Common myeloid progenitor, CD34-positive (primary cell): Measurements from ENCODE around the gene TMEM115.

Source experiments
- CTCF ChIA-PET: fragments of 350-600 bp; sonication (Branson Sonifier 250); formaldehyde crosslinking; loops from one replicate; lab custom pipeline; 2021; ENCODE audit warnings: antibody characterized with exemption; lab: Charles Lee
- POLR2A ChIA-PET: fragments of 350-600 bp; sonication (Branson Sonifier 250); formaldehyde crosslinking; loops from one replicate; lab custom pipeline; 2021; ENCODE audit warnings: antibody characterized with exemption; lab: Charles Lee
- DNase-seq, 3 donors: peaks; one replicate each; pipeline versions ENCODE4 v3.0.0 to v3.0.0-alpha.2; 2013
- H3K27ac ChIP-seq, 2 experiments: 1 replicate in 1 of 2; 2 replicates in 1 of 2; pipeline ENCODE4 v1.7.0; 2013; ENCODE audit warnings: inconsistent platforms in 2 of 2, low read length in 2 of 2, mild to moderate bottlenecking in 2 of 2, low read depth in 1 of 2, moderate library complexity in 1 of 2; ENCODE audit not compliant: severe bottlenecking in 2 of 2, insufficient read depth in 1 of 2, poor library complexity in 1 of 2
- H3K27me3 ChIP-seq, 5 experiments: replicated peaks in 2 of 5; 1 replicate in 3 of 5; 2 replicates in 2 of 5; pipeline versions ENCODE4 v1.6.1 to v1.7.0; 2013; ENCODE audit warnings: low read length in 4 of 5, mild to moderate bottlenecking in 2 of 5, moderate library complexity in 2 of 5, inconsistent platforms in 1 of 5; ENCODE audit not compliant: insufficient read depth in 5 of 5, control insufficient read depth in 4 of 5
- H3K36me3 ChIP-seq, 4 experiments: 1 replicate in 2 of 4; 2 replicates in 2 of 4; pipeline versions ENCODE4 v1.6.1 to v1.7.0; 2013; ENCODE audit warnings: low read length in 3 of 4, control low read depth in 1 of 4, mild to moderate bottlenecking in 1 of 4; ENCODE audit not compliant: control insufficient read depth in 4 of 4, insufficient read depth in 4 of 4
- H3K4me1 ChIP-seq, 4 experiments: 1 replicate in 3 of 4; 2 replicates in 1 of 4; pipeline versions ENCODE4 v1.6.1 to v1.7.1; 2013; ENCODE audit warnings: low read length in 3 of 4, mild to moderate bottlenecking in 3 of 4, control low read depth in 1 of 4, inconsistent platforms in 1 of 4, moderate library complexity in 1 of 4; ENCODE audit not compliant: control insufficient read depth in 4 of 4, insufficient read depth in 4 of 4; ENCODE audit errors: control extremely low read depth in 1 of 4
- H3K4me3 ChIP-seq, 7 experiments: 1 replicate in 4 of 7; 2 replicates in 3 of 7; pipeline versions ENCODE4 v1.5.1 to v1.7.0; 2013; ENCODE audit warnings: mild to moderate bottlenecking in 7 of 7, low read length in 6 of 7, moderate library complexity in 6 of 7, inconsistent platforms in 2 of 7, low read depth in 2 of 7, control low read depth in 1 of 7; ENCODE audit not compliant: insufficient read depth in 4 of 7, control insufficient read depth in 1 of 7; ENCODE audit errors: extremely low read depth in 1 of 7
- H3K9me3 ChIP-seq, 5 experiments: 1 replicate in 4 of 5; 2 replicates in 1 of 5; pipeline versions ENCODE4 v1.6.1 to v1.7.1; 2013; ENCODE audit warnings: low read length in 4 of 5, mild to moderate bottlenecking in 2 of 5, inconsistent platforms in 1 of 5, low read depth in 1 of 5, moderate library complexity in 1 of 5; ENCODE audit not compliant: control insufficient read depth in 4 of 5, insufficient read depth in 2 of 5; ENCODE audit errors: control extremely low read depth in 1 of 5
- WGBS: methylation state at CpG from one replicate; pipeline ENCODE4 v1.1.5; 2013; ENCODE audit not compliant: insufficient coverage; 5-methylcytosine and 5-hydroxymethylcytosine counted together

TMEM115 gene

DNA sequence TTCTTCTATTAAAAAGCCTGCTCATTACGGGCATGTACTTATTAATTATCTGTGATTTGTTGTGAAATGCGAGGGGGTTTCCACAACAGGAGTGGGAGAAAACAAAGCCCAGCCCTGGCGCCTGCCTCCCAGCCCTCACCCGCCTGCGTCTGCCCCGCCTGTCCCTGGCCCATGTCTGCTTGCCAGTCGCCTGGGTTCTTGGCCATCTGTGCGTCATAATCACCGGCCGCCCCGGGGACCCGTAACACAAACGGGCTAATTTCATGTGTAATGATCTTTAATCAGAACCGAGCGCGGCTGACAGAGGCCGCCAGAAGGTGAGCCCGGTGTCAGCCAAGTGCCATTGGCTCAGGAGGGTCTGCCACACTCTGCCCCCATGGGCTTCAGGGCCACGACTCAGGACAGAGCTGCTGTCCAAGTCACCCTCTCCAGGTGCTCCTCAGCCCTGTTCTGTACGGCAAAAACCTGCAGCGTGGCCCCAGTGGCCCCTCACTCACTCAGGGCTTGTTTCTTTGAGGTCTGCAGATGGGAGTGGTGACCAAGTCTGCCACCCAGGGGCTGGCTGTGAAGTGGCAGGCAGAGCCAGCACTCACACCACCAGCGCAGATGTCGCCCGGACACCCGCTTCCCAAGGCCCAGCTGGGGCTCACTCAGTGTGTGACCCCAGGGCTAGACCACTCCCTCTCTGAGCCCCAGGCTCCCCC lies 28.8 kb upstream of the TMEM115 start:
- no peak overlapping the region for H3K4me3 ChIP-seq
- POLR2A ChIA-PET = no interaction called here
- CTCF ChIA-PET = interaction anchor here (0.9 to 4.4 kb wide), 5 partner anchors 27 to 42 kb away, joined by 4 to 28 read pairs (median 4); partner anchors contain the start of gene ZMYND10
- H3K27ac ChIP-seq = no peak overlapping the region
- peaks cover 0 to 12% (median 9%) of the 10 kb centered on the region in 4 experiments for H3K4me1 ChIP-seq
- H3K9me3 ChIP-seq = no peaks in the 10 kb centered on the region
- peaks cover 0 to 2% (median 0%) of the 10 kb centered on the region in 5 experiments for H3K27me3 ChIP-seq
- peak in 2 of 3 donors; percentile 40 to 42 for DNase-seq
- whole genome bisulfite sequencing = 83% methylated on average over 25 of the region's 25 CpGs
- H3K36me3 ChIP-seq = no peaks in the 10 kb centered on the region

DNA sequence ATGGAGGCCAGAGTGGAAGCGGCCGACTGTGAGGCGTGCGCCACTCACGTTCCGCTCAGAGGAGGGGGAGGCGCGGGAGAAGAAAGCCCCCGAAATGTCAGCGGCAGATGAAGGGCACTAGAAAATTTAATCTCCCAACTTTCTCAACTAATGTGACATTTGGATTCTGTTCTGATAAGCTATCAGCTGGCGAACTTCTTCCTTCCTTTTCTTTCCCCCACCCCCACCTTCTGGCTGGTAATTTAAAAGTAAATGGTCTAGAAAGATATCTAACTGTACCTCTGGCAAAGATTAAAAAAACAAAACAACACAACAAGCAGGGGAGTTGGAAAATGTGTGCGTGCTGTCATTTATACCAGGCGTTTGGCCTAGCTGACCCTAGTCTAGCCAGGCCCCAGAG lies 26.4 kb upstream of the TMEM115 start:
- 36% methylated on average over 9 of the region's 13 CpGs for WGBS
- ChIA-PET CTCF (interaction anchor here (0.7 to 2.8 kb wide), 6 partner anchors 11 to 164 kb away, joined by 3 to 16 read pairs (median 4); no protein-coding TSS in a partner anchor), POLR2A (no interaction called here)
- H3K36me3 ChIP-seq = no peaks in the 10 kb centered on the region
- no peak overlapping the region for H3K27ac ChIP-seq
- peaks cover 0 to 2% (median 0%) of the 10 kb centered on the region in 5 experiments for H3K27me3 ChIP-seq
- DNase-seq = peak in 1 of 3 donors; percentile 27
- H3K4me3 ChIP-seq = peak overlapping the region in 1 of 7 experiments; percentile 16
- H3K4me1 ChIP-seq = peaks cover 0 to 12% (median 7%) of the 10 kb centered on the region in 4 experiments
- H3K9me3 ChIP-seq = no peaks in the 10 kb centered on the region

DNA sequence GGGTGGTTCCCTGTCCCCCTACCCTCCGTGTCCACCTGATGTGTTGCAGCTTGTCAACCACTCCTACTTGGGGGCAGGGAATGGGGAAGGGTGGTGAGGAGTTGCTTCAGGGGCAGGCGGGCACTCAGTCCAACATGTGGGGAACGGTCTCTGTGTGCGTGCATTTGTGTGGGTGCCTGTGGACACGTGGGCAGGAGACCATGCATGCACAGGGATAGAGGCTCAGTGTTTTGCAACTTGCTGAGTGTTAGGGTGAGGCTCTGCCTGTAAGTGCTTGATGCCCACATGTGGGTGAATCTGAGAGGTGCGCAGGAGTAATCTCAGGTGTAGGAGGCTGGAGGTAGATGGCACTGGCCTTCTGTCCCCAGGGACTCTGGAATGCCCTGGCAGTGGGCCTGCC lies 24.4 kb upstream of the TMEM115 start:
- DNase-seq = no peak
- ChIA-PET POLR2A (no interaction called here), CTCF (interaction anchor here (0.8 kb wide), 1 partner anchor 36 kb away, joined by 3 read pairs; no protein-coding TSS in a partner anchor)
- 92% methylated on average over 5 of the region's 6 CpGs for WGBS
- H3K4me1 ChIP-seq = peaks cover 0 to 12% (median 7%) of the 10 kb centered on the region in 4 experiments
- H3K9me3 ChIP-seq = no peaks in the 10 kb centered on the region
- peaks cover 0 to 2% (median 0%) of the 10 kb centered on the region in 5 experiments for H3K27me3 ChIP-seq
- H3K36me3 ChIP-seq = no peaks in the 10 kb centered on the region
- H3K27ac ChIP-seq = no peak overlapping the region
- H3K4me3 ChIP-seq = no peak overlapping the region

DNA sequence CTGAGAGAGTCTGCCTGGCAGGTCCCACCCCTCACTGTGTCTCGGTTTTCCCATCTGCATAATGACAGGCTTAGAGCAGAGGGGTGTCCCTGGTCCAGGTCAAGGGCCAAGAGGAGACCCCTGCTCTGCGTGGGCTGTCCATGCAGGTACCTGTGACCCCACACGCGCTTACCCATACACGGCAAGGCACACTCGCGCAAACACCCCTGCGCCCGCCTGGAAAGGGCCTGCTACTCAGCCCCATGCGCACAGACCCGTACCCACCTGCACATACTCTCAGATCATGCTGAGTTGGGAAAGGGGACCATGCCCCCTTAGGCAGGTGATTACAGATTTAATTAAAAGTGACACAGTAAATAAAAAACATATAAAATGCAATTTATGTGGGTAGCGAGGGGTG lies 23.4 kb upstream of the TMEM115 start:
- Histone ChIP-seq H3K4me1 (peaks cover 0 to 12% (median 7%) of the 10 kb centered on the region in 4 experiments), H3K9me3 (no peaks in the 10 kb centered on the region), H3K27me3 (peaks cover 0 to 2% (median 0%) of the 10 kb centered on the region in 5 experiments), H3K4me3 (no peak overlapping the region), H3K36me3 (no peaks in the 10 kb centered on the region), H3K27ac (no peak overlapping the region)
- ChIA-PET CTCF (interaction anchor here (0.8 kb wide), 1 partner anchor 35 kb away, joined by 3 read pairs; no protein-coding TSS in a partner anchor), POLR2A (no interaction called here)
- no peak for DNase-seq
- 100% methylated on average over 6 of the region's 12 CpGs for WGBS

DNA sequence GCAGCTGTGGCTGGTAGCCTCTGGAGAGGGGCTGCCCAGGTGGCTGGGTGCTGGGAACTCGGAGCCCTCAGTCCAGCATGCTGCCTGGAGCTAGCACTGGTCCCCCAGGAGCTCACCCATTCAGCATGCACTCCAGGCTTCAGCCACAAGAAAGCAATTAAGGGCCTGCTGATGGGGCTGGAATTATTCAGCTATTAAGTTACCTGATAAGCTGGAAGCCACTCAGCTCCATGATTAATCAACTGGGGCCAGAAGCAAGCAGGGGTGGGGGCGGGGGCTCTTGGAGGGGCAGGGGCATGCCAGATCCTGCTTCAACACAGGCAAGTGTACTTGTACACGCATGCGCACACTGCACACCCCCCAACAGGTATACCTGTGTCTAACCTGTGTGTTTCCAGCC lies 22.1 kb upstream of the TMEM115 start:
- H3K9me3 ChIP-seq = no peaks in the 10 kb centered on the region
- 96% methylated on average over 4 of the region's 4 CpGs for WGBS
- no peaks in the 10 kb centered on the region for H3K36me3 ChIP-seq
- peaks cover 0 to 2% (median 0%) of the 10 kb centered on the region in 5 experiments for H3K27me3 ChIP-seq
- peaks cover 0 to 12% (median 7%) of the 10 kb centered on the region in 4 experiments for H3K4me1 ChIP-seq
- ChIA-PET POLR2A (no interaction called here), CTCF (interaction anchor here (0.9 to 1.8 kb wide), 3 partner anchors 11 to 33 kb away, joined by 3 to 4 read pairs (median 3); no protein-coding TSS in a partner anchor)
- no peak for DNase-seq
- H3K4me3 ChIP-seq = no peak overlapping the region
- no peak overlapping the region for H3K27ac ChIP-seq

DNA sequence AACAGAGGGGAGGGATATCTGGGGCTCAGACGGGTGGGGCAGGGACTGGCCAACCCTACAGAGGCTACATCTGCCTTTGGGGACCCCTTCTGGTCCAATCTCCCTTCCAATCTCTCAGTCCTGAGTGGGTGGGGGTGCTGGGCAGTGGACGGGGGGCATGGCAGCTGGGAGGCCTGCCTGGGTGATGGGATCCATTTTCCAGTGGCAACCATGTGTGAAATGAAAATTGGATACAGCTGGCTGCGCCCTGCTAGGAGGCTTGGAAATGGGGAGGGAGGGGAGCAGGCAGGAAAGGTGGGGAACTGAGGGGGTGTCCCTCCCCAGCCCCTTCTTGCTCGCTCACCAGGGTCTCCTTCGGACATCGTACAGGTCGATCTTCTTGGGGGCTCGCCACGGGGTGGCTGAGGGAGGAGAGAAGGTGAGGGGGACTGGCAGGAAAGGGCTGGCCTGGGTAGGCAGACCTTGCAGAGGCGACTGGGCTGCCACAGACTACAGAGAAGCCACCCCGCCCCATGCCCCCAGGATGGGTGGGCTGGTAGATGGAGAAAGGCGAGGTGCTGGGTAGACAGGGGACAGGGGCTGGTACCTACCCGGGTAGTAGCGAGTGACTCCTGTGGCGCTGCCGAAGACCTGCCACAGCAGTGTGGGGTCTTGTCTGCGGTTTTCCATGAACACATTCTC lies 21.2 kb upstream of the TMEM115 start:
- H3K27ac ChIP-seq = no peak overlapping the region
- H3K9me3 ChIP-seq = no peaks in the 10 kb centered on the region
- H3K27me3 ChIP-seq = peaks cover 0 to 2% (median 0%) of the 10 kb centered on the region in 5 experiments
- no peak for DNase-seq
- H3K4me1 ChIP-seq = peaks cover 0 to 9% (median 5%) of the 10 kb centered on the region in 4 experiments
- 95% methylated on average over 7 of the region's 17 CpGs for WGBS
- H3K4me3 ChIP-seq = no peak overlapping the region
- H3K36me3 ChIP-seq = no peaks in the 10 kb centered on the region
- ChIA-PET CTCF (interaction anchor here (1.0 to 1.8 kb wide), 2 partner anchors 10 to 33 kb away, joined by 3 read pairs; no protein-coding TSS in a partner anchor), POLR2A (no interaction called here)
